NCI-H1092 (cell line): ENCODE measurements around the gene BRD4.
"Not testable (repeated sequence)": the region's sequence is repeated elsewhere in the genome, so short reads cannot be mapped to it uniquely, and the experiment has no call there.

Experiments
- DNase-seq: peaks from one replicate; lab custom pipeline; 2025; lab: John Stamatoyannopoulos, UW

BRD4 gene

DNA sequence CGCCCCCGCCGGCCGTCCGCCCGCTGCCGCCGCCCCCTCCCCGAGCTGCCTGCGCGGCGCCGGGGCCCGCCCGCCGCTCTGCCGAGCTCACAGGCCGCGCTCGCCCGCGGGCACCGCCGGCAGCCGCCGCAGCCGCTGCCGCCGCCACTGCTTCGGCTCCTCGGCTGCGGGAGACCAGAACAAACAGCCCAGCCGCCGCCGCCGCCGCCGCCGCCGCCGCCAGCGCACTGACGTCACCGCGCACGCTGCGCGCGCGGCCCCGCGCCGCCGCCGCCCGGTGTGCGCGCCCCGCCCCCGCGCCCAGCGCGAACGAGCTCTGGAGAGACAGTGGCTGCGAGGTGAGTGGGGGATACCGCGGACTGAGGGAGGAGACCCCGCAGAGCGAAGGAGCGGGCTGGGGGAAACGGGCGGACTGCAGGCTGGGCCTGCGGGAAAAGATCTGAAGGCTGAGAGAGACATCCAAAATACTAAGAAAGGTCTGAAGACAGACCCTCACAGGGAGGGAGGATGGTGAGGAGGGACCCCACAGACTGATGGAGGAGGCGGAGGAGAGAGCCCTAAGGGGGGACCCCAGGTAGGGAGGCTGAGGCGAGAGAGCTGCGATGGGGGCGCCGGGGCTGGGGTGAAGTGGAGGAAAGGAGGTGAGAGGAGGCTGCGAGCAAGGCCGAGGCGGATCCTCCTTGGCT lies at the start of gene BRD4:
BRD4 (minus strand) TSS at position 229 of the 686 bp plus-strand sequence. CDS start 59,440 bp downstream, outside the sequence.
- peak; percentile 19 for DNase-seq

- no peak for DNase-seq
Observed at GRCh38 chr19:15381864-15382263, 49.5 kb upstream of the BRD4 start.

- no peak for DNase-seq
Observed at GRCh38 chr19:15381429-15381828, 49.1 kb upstream of the BRD4 start.

DNA sequence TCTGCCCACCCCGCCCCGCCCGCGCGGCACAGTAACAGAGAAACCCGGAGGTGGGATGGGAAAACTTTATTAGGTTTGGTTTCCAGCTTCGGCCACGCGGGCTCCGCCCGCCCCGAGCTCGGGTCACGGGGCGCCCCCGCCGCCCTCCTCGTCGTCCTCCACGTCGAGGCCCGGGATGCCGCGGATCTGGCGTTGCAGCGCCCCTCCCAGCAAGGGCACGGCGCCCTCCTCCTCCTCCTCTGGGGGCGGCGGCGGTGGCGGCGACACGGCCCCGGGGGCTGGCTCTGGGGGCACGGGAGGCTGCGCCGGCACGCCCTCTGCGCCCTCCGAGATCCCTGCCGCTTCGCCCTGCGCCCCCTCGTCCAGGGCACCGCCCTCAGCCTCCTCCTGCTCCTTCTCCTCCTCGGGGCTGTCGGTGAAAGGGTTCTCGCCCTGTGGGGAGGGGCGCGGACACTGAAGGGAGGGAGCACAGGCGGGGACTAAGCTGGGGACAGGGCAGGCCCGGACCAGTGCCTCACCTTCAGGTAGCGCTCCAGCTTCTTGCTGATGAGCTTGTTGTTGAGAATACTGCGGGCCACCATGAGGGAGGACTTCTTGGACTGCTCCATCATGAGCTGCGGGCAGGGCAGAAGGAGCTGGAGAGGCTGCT lies 47.8 kb upstream of the BRD4 start:
- no peak for DNase-seq

- DNase-seq = peak; percentile 96
Observed at GRCh38 chr19:15379083-15379998, 47.0 kb upstream of the BRD4 start, which contains the start of gene AKAP8. TSS of gene AKAP8 (minus strand) at chr19:15379787. CDS start at chr19:15379731, 56 bp downstream.

DNA sequence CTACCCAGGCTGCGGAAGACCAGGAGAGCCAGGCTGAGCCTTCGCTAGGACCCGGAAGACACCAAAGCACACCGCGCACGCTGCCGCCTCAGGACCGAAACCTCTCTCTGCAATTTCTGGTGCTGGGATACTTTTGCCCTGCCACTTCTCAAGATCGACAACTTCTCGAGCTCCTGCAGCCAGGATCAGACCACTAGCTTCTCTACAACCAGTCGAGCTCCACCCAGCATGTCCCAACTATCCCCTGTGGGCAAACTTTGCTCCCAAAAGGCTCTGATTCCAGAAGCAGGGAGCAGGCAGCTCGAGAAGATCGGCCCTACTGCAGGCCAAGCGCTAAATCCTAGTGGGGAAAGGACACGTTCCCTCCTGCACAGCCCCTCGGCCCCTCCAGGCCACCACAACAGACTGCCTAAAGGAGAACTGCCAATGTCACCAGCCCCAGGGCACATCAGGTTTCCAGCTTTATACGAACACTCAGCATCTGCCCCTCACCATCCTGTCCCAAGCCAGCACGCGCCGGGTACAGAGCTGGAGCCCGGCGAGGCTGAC lies 46.3 kb upstream of the BRD4 start:
- DNase-seq = no peak

DNA sequence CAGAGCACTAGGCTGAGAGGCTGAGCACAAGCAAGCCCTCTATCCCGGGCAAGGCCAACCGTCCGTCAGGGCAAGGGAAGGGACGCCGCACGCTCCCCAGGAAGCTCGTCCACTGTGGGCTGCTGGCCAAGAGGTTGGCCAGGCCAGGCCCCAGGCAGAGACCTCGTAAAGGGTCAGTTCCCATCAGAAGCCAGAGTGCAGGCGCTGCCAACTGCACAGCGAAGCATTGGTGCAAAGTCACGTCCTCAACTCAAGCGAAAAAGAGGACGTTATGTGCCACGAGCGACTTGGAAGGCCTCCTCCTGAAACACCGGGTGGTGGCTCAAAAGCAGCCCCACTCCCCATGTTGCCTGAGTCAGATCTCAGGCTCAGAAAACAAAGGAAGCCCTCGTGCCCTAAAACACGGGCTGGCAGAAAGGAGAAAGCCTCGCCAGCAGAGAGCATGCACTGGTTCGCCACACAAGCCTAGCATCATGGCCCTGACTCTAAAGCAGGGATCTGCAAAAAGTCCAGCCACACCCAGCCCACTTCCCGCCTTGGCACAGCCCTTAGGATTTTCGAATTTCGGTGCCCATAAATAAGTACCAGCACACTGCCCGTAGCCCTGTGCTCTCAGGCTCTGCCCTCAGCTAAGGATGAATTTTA lies 42.6 kb upstream of the BRD4 start:
- DNase-seq = no peak

DNA sequence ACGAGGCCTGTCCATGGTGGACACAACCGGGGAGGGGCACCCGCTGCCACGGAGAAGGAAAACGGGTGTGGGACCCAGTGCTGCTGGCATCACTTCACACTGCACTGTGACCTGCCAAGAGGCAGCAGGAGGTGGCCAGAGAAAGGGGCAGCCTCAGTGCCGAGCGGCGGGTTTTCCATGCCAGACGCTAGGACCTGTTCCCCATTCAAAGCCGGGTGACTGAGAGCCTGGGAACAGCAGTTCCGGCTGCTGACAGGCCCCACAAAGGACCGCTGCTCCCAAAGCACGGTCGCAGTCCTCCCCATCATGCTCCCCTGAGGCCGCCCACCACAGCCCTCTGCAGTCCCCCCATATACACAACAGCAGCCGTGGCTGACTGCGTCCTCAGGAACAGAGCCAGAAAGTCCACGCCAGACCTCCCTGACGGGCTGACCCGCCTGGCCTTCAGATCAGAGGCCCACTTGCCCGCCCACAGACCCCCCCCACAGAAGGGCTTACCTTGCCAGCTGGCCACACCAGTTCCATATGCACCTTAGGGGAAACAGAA lies 41.8 kb upstream of the BRD4 start:
- no peak for DNase-seq

DNA sequence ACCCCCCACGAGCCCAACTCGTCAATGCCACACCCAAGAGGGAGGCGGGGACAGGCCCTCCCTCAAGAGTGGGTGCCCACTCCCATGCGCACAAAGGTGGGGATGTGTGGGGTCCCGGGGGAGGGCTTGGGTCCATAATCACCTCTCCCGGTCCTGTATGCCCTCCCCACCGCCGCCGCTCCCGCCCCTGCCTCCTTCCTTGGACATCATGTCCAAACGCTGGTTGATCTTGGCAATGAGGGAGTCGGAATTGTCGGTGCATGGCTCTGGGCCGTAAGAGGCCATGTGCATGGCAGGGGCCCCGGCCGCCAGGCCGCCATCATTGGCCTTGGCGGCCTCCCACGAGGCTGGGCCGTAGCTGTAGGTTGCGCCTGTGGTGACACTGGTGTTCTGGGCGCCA lies 41.3 kb upstream of the BRD4 start:
- no peak for DNase-seq

- DNase-seq = no peak
Observed at GRCh38 chr19:15372891-15373301, 40.6 kb upstream of the BRD4 start.

GRCh38 chr19:15372470-15372869 lies 40.1 kb upstream of the BRD4 start:
- DNase-seq = no peak

GRCh38 chr19:15371786-15372380 lies 39.5 kb upstream of the BRD4 start:
- no peak for DNase-seq

GRCh38 chr19:15371119-15371518 lies 38.8 kb upstream of the BRD4 start:
- DNase-seq = no peak

DNA sequence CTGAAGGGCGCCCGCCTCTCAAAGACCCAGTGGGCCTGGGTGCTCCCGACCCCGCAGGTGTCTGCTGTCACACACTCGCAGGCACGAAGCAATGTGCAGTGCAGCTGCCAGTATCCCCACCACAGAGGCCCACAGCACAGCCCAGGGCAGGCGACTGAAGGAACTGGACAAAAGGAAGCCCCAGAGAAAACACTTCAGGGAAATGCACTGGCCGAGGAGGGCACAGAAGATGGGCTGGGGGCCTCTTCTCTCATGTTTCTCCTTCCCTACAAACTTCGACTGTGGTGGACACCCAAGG lies 37.2 kb upstream of the BRD4 start:
- no peak for DNase-seq

GRCh38 chr19:15368798-15369593 lies 36.7 kb upstream of the BRD4 start:
- DNase-seq = no peak

GRCh38 chr19:15368051-15368632 lies 35.8 kb upstream of the BRD4 start:
- DNase-seq = no peak

- no peak for DNase-seq
Observed at GRCh38 chr19:15367439-15367838, 35.1 kb upstream of the BRD4 start.

GRCh38 chr19:15365264-15365663 lies 32.9 kb upstream of the BRD4 start:
- DNase-seq = no peak

GRCh38 chr19:15363791-15364190 lies 31.5 kb upstream of the BRD4 start:
- DNase-seq = not testable (repeated sequence)

- not testable (repeated sequence) for DNase-seq
Observed at GRCh38 chr19:15363048-15363447, 30.7 kb upstream of the BRD4 start.
